OCI-LY1 (cell line): Measurements from ENCODE around the gene ATP8A1.

ENCODE experiments used
- H2AFZ ChIP-seq: fragments of 200-600 bp; sonication (generic), shearing (Covaris generic); 2 replicates; pipeline ENCODE4 v1.6.0; 2014; ENCODE audit warnings: antibody characterized with exemption, mild to moderate bottlenecking, low read length
- H3F3A ChIP-seq: fragments of 200-600 bp; sonication (generic), shearing (Covaris generic); 2 replicates; pipeline ENCODE4 v1.6.0; 2014; ENCODE audit warnings: mild to moderate bottlenecking, antibody characterized with exemption, low read length, moderate library complexity; ENCODE audit not compliant: insufficient read depth
- H3K27ac ChIP-seq: fragments of 200-600 bp; sonication (generic); 2 replicates; pipeline ENCODE4 v1.5.1; 2014; ENCODE audit warnings: low read length, mixed run types, mild to moderate bottlenecking, low read depth; ENCODE audit not compliant: poor library complexity, severe bottlenecking
- H3K27me3 ChIP-seq: fragments of 200-600 bp; sonication (generic); 2 replicates; pipeline ENCODE4 v1.6.0; 2014; ENCODE audit warnings: antibody characterized with exemption, mild to moderate bottlenecking, low read length, moderate library complexity; ENCODE audit not compliant: insufficient read depth
- H3K36me3 ChIP-seq: fragments of 200-600 bp; sonication (generic); 2 replicates; pipeline ENCODE4 v1.6.1; 2014; ENCODE audit warnings: mild to moderate bottlenecking, antibody characterized with exemption, low read length, moderate library complexity, mixed read lengths; ENCODE audit not compliant: insufficient read depth
- H3K4me1 ChIP-seq: fragments of 200-600 bp; sonication (generic); 2 replicates; pipeline ENCODE4 v1.5.1; 2014; ENCODE audit warnings: mild to moderate bottlenecking, low read length, moderate library complexity; ENCODE audit not compliant: insufficient read depth, severe bottlenecking
- H3K4me2 ChIP-seq: fragments of 200-600 bp; sonication (generic), shearing (Covaris generic); 2 replicates; pipeline ENCODE4 v1.6.1; 2014; ENCODE audit warnings: low read length
- H3K4me3 ChIP-seq: fragments of 200-600 bp; sonication (generic); 2 replicates; pipeline ENCODE4 v1.5.1; 2014; ENCODE audit warnings: low read length, low read depth, mild to moderate bottlenecking, mixed read lengths; ENCODE audit not compliant: poor library complexity, severe bottlenecking
- H3K79me2 ChIP-seq: fragments of 200-600 bp; shearing (Covaris generic); 2 replicates; pipeline ENCODE4 v1.6.1; 2016; ENCODE audit warnings: mixed run types, low read length, mixed read lengths; ENCODE audit not compliant: insufficient read depth
- H3K9ac ChIP-seq: fragments of 200-600 bp; sonication (generic), shearing (Covaris generic); 2 replicates; pipeline ENCODE4 v1.6.1; 2014; ENCODE audit warnings: mild to moderate bottlenecking, low read length, mixed read lengths
- H3K9me2 ChIP-seq: fragments of 200-600 bp; sonication (generic), shearing (Covaris generic); 2 replicates; pipeline ENCODE4 v1.6.1; 2014; ENCODE audit warnings: low read depth, mild to moderate bottlenecking, low read length, mixed read lengths
- H3K9me3 ChIP-seq: fragments of 200-600 bp; shearing (Covaris generic); 2 replicates; pipeline ENCODE4 v1.6.1; 2014; ENCODE audit warnings: low read length, mixed read lengths
- H4K20me1 ChIP-seq: fragments of 200-600 bp; sonication (generic), shearing (Covaris generic); 2 replicates; pipeline ENCODE4 v1.6.0; 2016; ENCODE audit warnings: mild to moderate bottlenecking, low read length; ENCODE audit not compliant: insufficient read depth
- EZH2 ChIP-seq: fragments of 200-600 bp; sonication (generic), shearing (Covaris generic); IDR thresholded peaks from 2 replicates; pipeline ENCODE4 v1.8.0; 2017; ENCODE audit warnings: borderline replicate concordance, mixed run types, mild to moderate bottlenecking, antibody characterized with exemption, low read length, moderate library complexity, mixed read lengths
- TF ChIP-seq, protein P1 (sequence below): fragments of 200-600 bp; sonication (generic), shearing (Covaris generic); IDR thresholded peaks from 2 replicates; pipeline ENCODE4 v1.5.1; 2017; ENCODE audit warnings: mild to moderate bottlenecking, antibody characterized with exemption, low read length, moderate library complexity, mixed read lengths

The ATP8A1 gene

DNA sequence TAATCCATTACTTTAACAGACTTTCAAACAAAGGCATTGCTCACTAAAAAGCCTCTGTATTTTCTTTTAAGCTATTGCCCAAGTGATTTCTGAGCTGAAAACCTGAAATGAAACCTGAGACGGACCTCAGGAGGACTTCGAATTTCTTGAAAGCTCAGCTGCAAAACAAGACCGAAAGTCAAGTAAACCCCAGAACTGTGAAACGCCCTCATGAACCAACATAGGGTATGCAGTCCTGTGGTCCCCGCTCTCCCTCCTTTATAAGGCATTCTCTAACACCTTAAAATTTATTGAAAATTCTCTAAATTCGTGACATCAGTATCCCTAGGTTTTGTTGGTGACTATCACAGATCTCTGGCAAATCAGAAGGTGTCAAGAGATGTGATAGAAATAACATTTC is 167.8 kb downstream of the ATP8A1 start:
- Histone ChIP-seq H3K4me3 (no peak overlapping the region), H3K4me1 (no peaks in the 10 kb centered on the region), H3K27ac (no peak overlapping the region), H3K27me3 (no peaks in the 10 kb centered on the region), H3K9me3 (no peaks in the 10 kb centered on the region), H4K20me1 (no peaks in the 10 kb centered on the region), H3F3A (no peaks in the 10 kb centered on the region), H3K79me2 (no peaks in the 10 kb centered on the region), H3K9me2 (no peaks in the 10 kb centered on the region), H3K4me2 (no peak overlapping the region), H2AFZ (no peak overlapping the region), H3K36me3 (no peaks in the 10 kb centered on the region), H3K9ac (no peak overlapping the region)
- TF ChIP-seq, protein P1, sequence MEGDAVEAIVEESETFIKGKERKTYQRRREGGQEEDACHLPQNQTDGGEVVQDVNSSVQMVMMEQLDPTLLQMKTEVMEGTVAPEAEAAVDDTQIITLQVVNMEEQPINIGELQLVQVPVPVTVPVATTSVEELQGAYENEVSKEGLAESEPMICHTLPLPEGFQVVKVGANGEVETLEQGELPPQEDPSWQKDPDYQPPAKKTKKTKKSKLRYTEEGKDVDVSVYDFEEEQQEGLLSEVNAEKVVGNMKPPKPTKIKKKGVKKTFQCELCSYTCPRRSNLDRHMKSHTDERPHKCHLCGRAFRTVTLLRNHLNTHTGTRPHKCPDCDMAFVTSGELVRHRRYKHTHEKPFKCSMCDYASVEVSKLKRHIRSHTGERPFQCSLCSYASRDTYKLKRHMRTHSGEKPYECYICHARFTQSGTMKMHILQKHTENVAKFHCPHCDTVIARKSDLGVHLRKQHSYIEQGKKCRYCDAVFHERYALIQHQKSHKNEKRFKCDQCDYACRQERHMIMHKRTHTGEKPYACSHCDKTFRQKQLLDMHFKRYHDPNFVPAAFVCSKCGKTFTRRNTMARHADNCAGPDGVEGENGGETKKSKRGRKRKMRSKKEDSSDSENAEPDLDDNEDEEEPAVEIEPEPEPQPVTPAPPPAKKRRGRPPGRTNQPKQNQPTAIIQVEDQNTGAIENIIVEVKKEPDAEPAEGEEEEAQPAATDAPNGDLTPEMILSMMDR, result no peak
- no peak for TF ChIP-seq EZH2

DNA sequence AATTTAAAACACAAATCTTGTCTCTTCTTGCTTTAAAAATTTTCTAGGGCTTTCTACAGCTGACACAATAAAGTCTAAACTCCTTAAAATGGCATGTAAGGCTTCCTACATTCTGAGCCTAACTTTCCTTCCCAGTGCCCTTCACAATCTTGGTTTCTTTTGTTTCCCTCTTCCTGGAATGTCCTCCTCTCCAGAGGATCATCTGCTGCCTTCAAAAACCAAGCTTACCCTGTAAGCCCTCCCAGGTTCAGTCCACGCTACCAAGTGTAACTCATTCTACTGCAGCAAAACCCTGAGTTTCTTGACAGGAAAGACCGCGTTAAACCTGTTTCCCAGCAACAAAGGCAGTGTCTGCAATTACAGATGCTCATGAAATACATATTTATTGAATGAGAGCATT is 168.4 kb downstream of the ATP8A1 start:
- Histone ChIP-seq H3K79me2 (no peaks in the 10 kb centered on the region), H3K9me2 (no peaks in the 10 kb centered on the region), H3K27me3 (no peaks in the 10 kb centered on the region), H3K9ac (no peak overlapping the region), H3K27ac (no peak overlapping the region), H4K20me1 (no peaks in the 10 kb centered on the region), H3K4me2 (no peak overlapping the region), H3K9me3 (no peaks in the 10 kb centered on the region), H3K36me3 (no peaks in the 10 kb centered on the region), H2AFZ (no peak overlapping the region), H3K4me1 (no peaks in the 10 kb centered on the region), H3K4me3 (no peak overlapping the region), H3F3A (no peaks in the 10 kb centered on the region)
- TF ChIP-seq, protein P1, result no peak
- no peak for TF ChIP-seq EZH2

DNA sequence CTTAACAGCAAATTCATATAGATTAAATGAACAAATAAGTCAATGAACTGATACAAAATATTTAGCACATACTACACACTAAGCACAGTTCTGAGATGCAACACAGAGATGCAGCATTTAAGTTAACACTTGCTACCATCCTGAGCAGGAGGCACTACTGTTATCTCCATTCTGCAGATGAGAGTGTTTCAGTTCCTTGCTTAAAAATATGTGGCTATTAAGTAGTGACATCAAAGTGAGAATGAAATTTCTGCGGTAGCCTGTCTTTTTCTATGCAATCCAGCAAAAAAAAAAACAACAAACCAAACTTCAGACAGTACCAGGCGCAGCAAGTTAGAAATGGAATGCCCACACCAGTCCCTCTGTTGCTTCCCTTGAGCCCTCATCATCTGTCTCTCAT is 168.8 kb downstream of the ATP8A1 start:
- H2AFZ ChIP-seq, result no peak overlapping the region
- H3K9me3 ChIP-seq, result no peaks in the 10 kb centered on the region
- no peaks in the 10 kb centered on the region for H3K27me3 ChIP-seq
- H3K4me1 ChIP-seq, result no peaks in the 10 kb centered on the region
- H4K20me1 ChIP-seq, result no peaks in the 10 kb centered on the region
- no peak overlapping the region for H3K27ac ChIP-seq
- H3K9me2 ChIP-seq, result no peaks in the 10 kb centered on the region
- H3K4me3 ChIP-seq, result no peak overlapping the region
- no peaks in the 10 kb centered on the region for H3K79me2 ChIP-seq
- H3F3A ChIP-seq, result no peaks in the 10 kb centered on the region
- no peaks in the 10 kb centered on the region for H3K36me3 ChIP-seq
- no peak overlapping the region for H3K4me2 ChIP-seq
- no peak overlapping the region for H3K9ac ChIP-seq
- TF ChIP-seq, protein P1, result no peak
- TF ChIP-seq EZH2, result no peak
